GM18873 (cell line): ENCODE measurements around the gene EDDM13.
"Not testable (repeated sequence)": the region's sequence is repeated elsewhere in the genome, so short reads cannot be mapped to it uniquely, and the experiment has no call there.

Source experiments
- ATAC-seq: cut with Tn5 transposase; IDR thresholded peaks from one replicate; pipeline ENCODE4 v1.9.1; 2021; ENCODE audit warnings: mild to moderate bottlenecking, moderate library complexity, moderate number of reproducible peaks; ENCODE audit not compliant: unreplicated experiment, low FRiP score

The EDDM13 gene, protein sequence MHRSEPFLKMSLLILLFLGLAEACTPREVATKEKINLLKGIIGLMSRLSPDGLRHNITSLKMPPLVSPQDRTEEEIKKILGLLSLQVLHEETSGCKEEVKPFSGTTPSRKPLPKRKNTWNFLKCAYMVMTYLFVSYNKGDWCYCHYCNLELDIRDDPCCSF

DNA sequence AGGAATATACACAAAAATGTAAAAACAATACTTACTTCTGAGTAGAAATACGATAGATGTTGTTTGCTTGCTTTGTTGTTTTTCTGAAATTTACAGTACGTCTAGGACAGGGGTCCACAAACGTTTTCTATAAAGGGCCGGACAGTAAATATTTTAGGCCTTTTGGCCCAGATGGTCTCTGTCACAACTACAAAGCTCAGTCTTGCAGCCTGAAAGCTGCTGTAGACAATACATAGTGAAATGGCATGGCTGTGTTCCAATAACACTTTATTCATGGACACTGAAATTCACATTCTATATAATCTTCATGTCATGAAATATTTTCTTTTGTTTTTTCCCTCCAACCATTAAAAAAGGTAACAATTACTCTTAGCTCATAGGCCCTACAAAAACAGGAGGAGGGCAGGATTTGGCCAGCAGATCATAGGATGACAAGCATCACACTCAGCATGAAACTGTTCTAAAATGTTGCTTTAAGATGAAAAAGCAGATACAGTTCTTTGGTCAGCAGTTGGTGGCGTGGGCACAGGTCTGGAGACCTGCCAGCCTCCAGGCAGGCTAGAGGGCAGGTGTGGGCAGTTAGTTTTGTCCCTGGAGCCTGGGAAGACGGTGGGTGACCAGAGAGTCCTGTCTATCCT is at the start of gene EDDM13:
Gene EDDM13 (plus strand): TSS at position 588 of the 638 bp plus-strand sequence. CDS start 87 bp downstream, outside the sequence.
- no peak for ATAC-seq

DNA sequence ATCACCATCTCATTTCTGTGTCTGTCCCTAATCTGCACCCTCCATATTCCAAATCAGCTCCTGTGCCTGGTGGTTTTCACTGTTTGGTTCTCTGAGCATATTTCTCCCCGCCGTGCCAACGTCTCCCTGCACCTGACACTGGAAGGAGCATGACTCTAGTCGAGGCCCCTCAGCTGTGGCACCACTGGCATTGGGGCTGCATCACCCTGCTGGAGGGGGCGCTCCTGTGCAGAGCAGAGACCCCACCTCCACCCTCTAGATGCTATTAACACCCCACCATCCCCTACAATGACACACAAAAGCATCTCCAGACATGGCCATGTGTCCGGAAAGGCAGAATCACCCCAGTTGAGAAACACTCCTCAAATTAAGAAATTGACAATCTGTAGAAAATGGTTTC is 49.6 kb upstream of the EDDM13 start:
- no peak for ATAC-seq

DNA sequence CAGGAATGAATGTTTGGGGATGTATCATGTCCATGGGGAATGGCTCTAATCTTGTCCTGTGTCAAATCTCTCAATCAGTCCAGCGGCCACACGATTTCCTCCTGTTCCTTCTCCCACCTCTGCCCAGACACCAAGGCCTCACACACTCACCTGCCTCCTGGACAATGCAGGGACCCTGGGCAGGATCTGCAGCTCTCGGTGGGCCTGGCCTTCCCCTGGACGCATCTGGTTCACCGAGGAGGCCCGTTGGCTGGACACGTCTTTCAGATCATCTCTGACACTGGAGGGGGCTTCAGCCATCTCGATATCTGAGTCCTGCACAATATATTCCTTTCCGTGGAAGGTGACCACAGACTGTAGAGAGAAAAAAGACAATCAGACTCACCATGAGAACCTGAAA is 49.1 kb upstream of the EDDM13 start:
- no peak for ATAC-seq

DNA sequence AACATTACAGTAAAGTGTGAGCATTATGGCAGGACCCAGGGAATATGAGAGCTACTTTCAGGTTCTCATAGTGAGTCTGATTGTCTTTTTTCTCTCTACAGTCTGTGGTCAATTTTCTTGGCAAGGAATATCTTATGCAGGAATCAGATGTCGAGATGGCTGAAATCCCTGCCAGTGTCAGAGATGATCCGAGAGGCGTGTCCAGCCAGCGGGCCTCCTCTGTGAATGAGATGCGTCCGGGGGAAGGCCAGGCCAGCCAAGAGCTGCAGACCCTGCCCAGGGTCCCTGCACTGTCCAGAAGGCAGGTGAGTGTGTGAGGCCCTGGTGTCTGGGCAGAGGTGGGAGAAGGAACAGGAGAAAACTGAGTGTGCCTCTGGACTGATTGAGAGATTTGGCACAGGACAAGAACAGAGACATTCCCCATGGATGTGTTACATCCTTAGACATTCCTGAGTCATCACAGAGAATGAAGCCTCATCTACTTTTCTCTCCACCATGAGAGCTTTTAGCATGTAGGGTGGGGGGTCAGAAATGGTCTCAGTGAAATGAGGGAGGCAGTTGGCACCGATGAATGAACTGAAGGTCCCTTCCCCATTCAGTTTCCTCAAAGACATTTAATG is 27.3 kb upstream of the EDDM13 start:
- ATAC-seq, result no peak

DNA sequence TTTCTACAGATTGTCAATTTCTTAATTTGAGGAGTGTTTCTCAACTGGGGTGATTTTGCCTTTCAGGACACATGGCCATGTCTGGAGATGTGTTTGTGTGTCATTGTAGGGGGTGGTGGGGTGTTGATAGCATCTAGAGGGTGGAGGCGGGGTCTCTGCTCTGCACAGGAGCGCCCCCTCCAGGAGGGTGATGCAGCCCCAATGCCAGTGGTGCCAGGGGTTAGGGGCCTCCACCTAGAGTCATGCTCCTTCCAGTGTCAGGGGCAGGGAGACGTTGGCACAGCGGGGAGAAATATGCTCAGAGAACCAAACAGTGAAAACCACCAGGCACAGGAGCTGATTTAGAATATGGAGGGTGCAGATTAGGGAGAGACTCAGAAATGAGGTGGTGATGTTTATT is 26.8 kb upstream of the EDDM13 start:
- ATAC-seq, result not testable (repeated sequence)

DNA sequence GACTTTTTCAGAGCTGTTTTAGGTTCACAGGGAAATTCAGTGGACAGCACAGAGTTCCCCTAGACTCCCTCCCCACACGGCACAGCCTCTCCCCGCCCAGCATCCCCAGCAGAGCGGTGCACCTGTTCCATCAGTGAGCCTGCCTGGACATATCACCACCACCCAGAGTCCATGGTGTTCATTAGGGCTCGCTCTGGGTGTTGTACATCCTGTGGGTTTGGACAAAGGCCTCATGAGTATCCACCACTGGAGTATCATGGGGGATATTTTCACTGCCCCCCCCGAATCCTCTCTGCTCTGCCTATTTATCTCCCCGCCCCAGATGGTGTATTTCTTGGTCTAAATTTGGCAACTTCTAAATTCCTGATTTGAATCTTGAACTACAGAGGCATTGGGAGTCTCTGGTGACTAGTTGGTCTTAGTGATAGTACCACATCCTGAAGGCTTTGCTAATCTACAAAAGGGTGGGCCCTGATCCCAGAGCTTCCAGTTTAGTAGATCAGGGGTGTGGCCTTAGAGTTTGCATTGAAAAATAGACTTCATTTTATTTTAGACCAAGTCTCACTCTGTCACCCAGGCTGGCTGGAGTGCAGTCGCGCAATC is 23.7 kb upstream of the EDDM13 start:
- not testable (repeated sequence) for ATAC-seq

DNA sequence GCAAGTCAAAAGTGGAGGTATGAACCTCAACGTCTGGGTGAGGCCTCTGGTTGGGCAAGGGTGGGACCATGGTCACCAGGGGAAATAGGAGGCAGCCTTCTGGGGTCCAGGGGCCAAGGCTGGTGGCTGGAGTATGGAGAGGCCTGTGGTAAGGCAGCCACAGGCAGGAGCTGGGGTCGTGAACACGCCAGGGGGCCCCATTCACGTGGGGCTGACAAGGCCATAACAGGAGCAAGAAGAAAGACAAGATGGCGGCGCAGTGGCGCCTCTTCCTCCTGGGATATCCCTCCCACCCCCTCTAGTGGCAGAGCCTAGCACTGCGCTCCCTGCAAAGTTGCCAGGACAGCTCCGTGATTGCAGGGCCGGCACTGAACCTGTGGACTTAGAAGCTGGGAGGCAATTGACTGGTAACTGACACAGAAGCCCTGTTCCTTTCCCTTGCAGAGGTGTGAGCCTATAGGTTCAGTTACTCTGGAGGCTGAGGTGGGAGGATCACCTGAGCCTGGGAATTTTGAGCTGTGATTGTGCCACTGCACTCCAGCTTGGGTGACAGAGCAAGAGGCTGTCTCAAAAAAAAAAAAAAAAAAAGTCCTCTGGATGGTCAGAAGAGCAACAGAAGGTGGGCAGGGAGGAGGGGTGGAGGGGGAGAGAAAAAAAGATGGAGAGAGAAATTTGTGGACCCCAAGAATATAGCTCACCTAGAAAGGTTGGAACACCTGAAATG is 19.7 kb upstream of the EDDM13 start:
- ATAC-seq, result no peak

DNA sequence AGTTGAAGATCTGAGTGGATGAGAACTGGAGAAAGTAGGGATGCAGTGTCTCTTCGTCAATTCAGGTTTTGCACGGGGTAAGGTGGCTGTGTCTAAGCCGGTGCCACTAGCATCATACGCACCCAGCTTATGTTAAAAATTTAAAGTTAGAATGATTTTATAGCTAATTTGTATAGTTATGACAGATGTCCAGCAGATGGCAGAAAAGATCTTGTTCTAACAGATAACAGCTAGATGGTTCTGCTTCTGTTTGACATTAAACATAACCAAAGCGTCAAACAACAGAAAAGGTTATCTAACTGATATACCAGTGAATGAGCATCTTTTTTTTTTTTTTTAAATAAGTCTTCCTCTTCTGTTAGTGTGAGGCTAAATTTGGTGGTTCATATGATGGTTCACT is 18.8 kb upstream of the EDDM13 start:
- no peak for ATAC-seq

DNA sequence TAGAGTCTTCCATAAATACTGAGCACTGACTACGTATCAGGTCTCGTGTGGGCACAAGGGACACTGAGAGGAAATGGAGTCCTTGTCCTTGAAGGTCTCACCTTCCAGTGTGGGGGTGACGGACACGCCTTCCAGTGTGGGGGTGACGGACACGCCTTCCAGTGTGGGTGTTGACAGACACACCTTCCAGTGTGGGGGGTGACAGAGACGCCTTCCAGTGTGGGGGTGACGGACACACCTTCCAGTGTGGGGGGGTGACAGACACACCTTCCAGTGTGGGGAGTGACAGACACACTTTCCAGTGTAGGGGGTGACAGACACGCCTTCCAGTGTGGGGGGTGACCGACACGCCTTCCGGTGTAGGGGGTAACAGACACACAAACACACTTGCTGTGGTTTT is 14.3 kb upstream of the EDDM13 start:
- no peak for ATAC-seq

DNA sequence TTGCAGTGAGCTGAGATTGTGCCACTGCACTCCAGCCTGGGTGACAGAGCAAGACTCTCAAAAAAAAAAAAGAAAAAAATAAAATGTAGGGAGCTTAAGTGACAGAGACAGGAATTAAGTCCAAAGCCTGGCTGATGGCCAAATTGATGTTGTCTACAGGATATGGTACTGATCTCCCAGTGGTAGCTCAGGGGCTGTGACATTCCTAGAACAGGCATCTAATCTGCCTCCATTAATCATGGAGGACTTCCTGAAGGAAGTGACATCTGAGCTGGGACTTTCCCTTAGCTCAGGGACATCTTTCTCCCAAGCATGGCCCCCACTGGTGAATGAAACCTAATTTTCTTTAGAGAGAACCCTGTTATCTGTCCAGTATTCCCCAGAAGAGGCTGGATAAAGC is 11.4 kb upstream of the EDDM13 start:
- ATAC-seq, result no peak

DNA sequence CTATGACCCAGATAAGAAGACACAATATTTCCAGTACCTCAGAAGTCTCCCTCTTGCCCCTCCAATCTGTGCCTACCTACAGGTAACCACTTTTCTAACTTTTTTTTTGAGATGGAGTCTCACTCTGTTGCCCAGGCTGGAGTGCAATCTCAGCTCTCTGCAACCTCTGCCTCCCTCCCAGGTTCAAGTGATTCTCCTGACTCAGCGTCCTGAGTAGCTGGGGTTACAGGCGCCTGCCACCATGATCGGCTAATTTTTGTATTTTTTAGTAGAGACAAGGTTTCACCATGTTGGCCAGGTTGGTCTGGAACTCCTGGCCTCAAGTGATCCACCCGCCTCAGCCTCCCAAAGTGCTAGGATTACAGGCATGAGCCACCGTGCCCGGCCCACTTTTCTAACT is 10.6 kb upstream of the EDDM13 start:
- ATAC-seq, result not testable (repeated sequence)

DNA sequence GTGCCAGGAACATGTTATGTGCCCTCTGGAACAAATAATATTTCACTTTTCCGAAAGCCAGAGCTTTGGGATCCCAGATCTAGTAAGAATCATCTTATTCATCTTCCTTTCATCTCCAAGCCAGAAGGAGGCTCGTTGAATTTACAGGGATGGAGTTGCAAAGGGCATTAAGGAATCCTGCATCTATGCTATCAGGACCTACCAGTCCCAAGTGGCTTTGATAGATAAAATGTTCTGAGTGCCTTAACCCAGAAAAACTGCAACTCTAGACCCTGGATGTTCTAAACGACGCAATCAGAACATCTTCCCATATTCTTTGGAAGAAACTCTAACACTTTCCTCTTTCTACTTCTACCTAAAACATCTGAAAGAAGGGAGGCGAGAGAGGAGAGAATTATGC is 9.2 kb upstream of the EDDM13 start:
- no peak for ATAC-seq

DNA sequence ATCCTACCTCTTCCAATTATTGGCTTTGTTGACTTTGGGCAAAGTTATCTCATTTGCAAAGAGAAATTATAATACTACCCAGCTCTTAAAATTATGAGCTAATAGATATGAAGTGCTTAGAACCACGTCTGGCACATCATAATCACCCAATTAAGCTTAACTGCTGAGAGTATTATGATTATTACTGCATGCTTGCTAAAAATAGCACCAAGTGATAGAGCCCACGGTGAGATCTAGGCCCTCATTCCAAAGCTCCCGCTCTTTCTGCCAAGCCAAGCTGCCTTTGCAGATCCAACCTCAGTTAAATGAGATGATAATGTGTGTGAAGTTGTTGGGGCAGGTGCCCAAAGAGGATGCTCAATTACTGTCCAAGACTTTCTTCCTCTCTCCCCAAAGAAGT is 6.5 kb upstream of the EDDM13 start:
- no peak for ATAC-seq

DNA sequence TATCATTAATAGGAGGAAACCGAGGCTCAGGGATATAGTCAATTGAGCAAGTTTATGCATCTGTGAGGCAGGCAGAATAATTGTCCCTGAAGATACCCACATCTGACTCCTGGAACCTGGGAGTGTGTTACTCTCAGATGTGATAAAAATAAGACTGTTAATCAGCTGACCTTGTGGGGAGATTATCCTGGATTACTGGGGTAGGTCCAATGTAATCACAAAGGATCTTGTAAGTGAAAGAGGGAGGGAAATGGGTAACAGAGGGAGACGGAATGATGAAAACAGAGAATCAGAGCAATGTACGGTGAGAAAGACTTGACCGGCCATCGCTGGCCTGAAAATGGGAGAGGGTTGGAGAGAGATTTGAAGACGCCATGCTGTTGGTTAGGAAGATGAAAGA is 3.2 kb upstream of the EDDM13 start:
- no peak for ATAC-seq

DNA sequence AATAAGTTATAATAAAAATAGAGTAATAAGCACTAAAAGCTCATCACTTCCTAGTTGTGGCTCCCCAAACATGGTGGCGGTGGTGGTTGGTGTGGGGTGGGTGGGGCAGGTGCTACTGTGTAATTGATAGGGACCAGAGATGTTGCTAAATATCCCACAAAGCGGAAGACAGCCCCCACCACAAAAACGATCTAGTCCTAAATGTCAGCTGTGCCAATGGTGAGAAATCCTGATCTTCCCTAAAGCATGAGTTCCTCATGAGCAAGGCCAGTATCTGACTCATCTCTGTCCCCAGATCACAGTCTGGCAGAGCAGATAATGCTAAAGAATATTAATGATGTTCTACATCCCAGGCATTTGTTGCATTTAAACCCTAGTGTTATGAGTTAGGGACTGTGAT is 1.9 kb upstream of the EDDM13 start:
- ATAC-seq, result no peak

DNA sequence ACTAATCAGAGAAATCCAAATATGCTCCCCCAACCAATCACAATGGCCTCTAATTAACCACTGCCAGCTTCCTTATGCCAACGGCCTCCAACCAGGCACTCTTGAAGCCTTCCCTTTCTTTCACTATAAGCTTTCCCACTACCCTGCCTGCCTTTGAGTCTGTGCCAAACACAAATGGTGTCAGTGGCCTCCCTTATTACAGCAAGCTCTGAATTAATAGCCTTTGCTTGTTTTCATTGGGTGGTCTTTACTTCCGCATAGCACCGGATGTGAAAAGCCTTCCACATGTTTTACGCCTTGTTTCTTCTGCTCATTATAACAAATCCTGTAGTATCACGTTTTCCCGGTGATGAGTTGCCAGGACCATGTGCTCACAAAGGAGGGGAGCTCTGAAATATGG is 1.4 kb upstream of the EDDM13 start:
- ATAC-seq, result no peak

DNA sequence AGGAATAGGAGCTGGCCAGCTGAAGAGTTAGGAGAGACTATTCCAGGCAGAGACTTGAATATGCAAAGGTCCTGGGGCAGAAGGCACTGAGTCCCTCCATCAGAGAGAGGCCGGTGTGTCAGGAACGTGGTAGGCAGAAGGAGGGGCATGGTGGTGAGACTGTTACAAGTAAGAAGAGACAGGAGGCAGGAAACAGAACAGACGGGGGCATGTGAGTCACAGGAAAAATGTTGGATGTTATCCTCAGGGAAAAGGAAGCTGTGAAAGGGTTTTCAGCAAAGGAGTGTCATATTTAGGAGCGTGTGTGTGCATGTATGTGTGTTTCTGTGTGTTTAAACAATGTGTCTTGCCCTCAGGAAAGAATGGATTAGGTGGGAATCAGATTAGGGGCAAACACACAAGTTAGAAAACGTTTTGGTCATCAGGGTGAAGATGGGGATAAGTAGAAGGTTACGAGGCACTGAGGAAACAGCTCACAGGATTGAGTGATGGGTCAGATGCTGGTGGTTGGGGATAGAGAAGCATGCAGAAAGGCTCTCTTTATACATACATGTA is 1.1 kb downstream of the EDDM13 start:
- no peak for ATAC-seq

DNA sequence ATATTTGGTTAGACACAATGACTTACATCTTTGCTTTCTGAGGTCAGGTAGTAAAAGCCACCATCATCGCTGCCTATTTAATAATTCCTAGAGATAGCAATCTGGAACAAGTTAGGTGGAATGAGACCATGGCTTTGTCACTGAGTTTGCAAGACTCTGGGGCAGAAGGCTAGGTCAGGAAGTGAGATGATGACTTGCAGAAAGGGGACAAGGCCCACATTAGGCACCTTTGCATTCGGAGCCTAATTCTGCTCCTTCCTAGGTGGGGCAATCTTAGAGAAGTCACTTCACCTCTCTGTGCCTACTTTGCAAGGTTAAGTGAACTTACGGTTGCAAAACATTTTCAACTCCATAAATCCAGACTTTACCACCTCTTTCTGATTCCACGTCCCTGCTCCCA is 10.3 kb downstream of the EDDM13 start:
- ATAC-seq, result no peak

DNA sequence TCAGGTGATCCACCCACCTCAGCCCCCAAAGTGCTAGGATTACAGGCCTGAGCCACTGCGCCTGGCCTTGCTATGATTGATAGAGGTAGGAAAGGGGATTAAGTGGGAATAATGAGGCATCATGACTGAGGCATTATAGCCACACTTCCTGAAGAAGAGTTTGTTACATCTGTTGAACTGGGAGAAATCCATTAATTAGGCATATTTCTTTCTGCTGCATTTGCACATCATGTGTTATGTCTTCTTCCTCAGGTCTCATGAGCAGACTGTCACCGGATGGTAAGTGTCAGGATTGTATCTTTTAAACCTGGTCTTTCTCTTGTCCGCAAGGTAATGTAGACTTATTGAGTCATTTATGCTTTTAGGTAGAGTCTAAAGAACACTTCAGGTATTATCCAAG is 12.2 kb downstream of the EDDM13 start:
- ATAC-seq, result no peak

DNA sequence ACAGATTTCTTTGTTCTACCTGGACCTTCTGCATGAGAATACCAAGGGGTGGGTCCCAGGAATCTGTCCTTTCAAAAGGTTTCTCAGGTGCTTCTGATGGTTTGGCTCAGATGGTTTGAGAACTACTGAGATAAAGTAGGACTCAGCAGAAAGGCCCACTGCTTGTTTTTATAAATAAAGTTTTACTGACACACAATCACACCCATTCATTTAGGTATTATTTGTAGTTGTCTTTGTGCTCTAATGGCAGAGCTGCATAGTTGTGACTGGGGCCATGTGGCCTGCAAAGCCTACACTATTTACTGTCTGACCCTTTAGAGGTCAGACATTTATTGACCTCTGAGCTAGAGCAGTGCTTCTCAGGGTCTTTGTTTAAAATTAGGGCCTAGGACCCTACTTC is 17.6 kb downstream of the EDDM13 start:
- ATAC-seq, result no peak

DNA sequence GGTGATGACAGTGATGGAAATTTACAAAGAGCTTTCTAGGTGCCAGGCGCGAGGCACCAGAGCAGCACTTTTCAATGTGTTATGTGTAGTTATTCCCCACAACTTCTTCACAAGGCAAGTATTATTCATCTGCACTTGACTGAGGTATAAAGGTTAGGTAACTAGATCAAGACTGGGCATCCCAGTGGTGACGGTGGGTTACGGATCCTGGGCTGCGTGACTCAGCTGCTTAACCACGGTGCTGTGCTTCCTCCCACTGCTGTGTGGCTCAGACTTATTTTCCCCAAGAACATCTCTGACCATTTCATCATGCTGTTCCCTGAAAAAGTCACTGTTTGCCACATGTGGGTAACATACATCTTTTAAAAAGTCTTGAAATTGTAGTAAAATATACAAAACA is 19.3 kb downstream of the EDDM13 start:
- no peak for ATAC-seq
